ENCODE results near the gene DLGAP4. TPM values are rescaled to one million over a fixed set of nuclear protein-coding genes. Genes with fewer than 3 reads are reported as not detected.

DLGAP4 gene
- total RNA-seq, 1 donor from 2014 or later = 61.2 TPM

DNA sequence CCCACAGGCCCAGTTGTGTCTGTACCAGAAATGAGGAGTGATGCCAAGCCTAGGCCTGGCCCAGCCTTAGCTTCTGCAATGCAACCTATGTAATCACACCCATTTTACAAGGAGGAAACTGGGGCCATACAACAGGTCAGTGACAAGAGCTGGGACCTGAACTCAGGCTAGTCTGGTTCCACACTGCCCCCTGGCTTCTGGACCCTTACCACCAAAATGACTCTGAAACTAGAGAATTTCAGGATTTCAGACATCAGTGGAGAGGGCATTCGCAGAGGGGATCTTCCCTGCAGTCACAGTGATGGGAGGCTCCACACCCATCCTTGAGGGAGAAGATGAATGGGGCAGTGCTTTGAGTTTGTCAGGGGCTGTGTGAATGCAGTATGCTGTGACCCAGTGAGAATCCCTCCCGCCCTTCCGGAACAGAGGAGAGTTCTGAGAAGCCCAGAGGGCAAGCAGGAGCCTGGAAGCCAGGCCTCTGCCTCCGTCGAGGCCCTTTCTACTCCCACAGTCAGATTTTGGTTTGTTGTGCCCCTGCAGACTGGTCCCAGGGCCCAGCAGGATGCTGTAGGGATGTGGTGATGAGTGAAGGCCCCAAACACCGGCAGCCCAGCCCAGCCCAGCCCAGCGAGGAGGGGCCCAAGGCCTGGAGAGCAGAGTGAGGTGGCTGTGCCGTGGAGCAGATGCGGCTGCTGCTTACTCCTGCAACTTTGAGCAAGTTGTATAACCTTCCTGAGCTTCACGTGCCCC, 187.1 kb downstream of the DLGAP4 start:
- Histone ChIP-seq H3K36me3 (peaks cover 21% of the 10 kb centered on the region), H3K27me3 (no peaks in the 10 kb centered on the region), H3K4me1 (peaks cover 34% of the 10 kb centered on the region), H3K4me3 (no peak overlapping the region), H3K27ac (peak overlapping the region; percentile 73), H3K9me3 (no peaks in the 10 kb centered on the region)
- intact Hi-C loops (cut with DNase I) = no loop called here
- ATAC-seq (peak; percentile 48), DNase-seq (no peak)
- TF ChIP-seq, protein P1, sequence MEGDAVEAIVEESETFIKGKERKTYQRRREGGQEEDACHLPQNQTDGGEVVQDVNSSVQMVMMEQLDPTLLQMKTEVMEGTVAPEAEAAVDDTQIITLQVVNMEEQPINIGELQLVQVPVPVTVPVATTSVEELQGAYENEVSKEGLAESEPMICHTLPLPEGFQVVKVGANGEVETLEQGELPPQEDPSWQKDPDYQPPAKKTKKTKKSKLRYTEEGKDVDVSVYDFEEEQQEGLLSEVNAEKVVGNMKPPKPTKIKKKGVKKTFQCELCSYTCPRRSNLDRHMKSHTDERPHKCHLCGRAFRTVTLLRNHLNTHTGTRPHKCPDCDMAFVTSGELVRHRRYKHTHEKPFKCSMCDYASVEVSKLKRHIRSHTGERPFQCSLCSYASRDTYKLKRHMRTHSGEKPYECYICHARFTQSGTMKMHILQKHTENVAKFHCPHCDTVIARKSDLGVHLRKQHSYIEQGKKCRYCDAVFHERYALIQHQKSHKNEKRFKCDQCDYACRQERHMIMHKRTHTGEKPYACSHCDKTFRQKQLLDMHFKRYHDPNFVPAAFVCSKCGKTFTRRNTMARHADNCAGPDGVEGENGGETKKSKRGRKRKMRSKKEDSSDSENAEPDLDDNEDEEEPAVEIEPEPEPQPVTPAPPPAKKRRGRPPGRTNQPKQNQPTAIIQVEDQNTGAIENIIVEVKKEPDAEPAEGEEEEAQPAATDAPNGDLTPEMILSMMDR (IDR thresholded peaks at IDR 0.05) = peak; percentile 36

DNA sequence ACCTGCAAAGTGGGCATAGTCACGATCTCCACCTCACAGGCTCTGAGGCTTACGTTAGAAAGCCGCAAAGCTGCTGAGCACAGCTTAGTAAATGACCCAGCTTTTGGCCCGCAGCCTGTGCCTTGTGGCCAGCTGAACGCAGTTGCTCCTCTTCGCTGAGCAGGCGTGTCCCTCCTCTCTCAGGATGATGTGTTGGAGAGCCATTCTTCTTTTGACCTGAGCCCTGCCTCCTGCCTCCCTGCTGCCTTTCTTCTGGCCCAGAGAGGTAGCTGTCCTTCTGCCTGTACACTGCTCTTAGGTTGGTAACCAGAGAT, 187.6 kb downstream of the DLGAP4 start:
- H3K4me1 ChIP-seq = peaks cover 34% of the 10 kb centered on the region
- no peaks in the 10 kb centered on the region for H3K9me3 ChIP-seq
- DNase-seq (no peak), ATAC-seq (no peak)
- H3K27me3 ChIP-seq = no peaks in the 10 kb centered on the region
- H3K36me3 ChIP-seq = peaks cover 26% of the 10 kb centered on the region
- TF ChIP-seq, protein P1 (IDR thresholded peaks at IDR 0.05) = no peak
- no peak overlapping the region for H3K4me3 ChIP-seq
- intact Hi-C loops (cut with DNase I) = no loop called here
- peak overlapping the region; percentile 73 for H3K27ac ChIP-seq

DNA sequence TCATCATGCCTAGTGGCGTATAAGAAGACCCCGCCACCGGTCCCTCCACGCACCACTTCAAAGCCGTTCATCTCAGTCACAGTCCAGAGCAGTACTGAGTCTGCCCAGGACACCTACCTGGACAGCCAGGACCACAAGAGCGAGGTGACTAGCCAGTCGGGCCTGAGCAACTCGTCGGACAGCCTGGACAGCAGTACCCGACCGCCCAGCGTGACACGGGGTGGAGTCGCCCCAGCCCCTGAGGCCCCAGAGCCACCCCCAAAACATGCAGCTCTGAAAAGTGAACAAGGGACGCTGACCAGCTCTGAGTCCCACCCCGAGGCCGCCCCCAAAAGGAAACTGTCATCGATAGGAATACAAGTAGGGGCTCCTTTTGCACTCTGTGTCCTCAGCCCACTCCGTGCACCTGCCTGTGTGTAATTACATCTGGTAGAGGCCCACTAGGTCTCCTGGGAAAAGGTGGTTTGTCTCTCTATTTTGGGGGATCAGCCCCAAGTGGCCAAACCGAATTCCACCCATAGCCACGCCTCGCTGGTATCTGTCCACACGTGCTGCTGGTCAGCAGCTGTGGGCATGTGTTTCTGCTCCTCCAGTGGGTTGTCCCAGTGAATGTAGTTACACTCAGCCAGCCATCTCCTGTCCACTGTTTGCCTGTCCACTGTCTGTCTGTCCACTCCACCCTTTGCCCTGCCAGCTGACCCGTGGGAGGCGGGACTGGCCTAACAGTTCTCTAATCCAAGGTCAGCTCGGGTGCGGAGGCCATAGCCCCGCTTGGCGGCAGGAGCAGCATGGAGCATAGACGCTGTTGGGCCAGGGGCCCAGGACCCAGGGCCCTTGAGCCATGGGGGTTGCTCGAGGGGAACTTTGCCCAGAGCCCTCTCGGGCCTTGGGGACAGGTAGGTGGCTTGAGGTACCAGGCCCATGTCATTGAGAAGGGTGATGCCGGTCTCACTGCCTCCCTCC, 190.8 kb downstream of the DLGAP4 start:
- intact Hi-C loops (cut with DNase I) = no loop called here
- DNase-seq (no peak), ATAC-seq (no peak)
- Histone ChIP-seq H3K27me3 (no peaks in the 10 kb centered on the region), H3K4me1 (peaks cover 23% of the 10 kb centered on the region), H3K4me3 (no peak overlapping the region), H3K9me3 (no peaks in the 10 kb centered on the region), H3K27ac (no peak overlapping the region), H3K36me3 (peaks cover 56% of the 10 kb centered on the region)
- TF ChIP-seq, protein P1 (IDR thresholded peaks at IDR 0.05) = no peak

DNA sequence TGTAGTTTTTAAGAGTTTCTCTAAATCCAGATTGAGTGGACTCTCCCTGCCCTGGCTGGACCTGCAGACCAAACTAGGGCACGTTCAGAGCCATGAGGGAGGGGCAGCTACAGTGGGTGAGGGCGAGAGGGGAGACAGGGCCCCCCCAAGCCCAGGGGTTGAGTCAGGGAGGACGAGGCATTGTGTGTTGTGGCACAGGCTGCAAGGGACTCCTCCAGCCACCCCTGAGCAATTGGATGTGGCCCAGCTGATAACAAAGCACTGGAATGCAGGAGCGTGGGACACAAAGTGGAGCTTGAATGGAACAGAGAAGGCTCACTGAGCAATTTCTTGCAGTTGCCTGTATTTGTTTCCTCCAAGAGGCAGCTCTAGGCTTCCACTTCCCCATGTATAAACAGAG, 191.7 kb downstream of the DLGAP4 start:
- DNase-seq = no peak
- Histone ChIP-seq H3K4me1 (peaks cover 14% of the 10 kb centered on the region), H3K27me3 (no peaks in the 10 kb centered on the region), H3K36me3 (peaks cover 61% of the 10 kb centered on the region), H3K27ac (no peak overlapping the region), H3K4me3 (no peak overlapping the region), H3K9me3 (no peaks in the 10 kb centered on the region)
- peak; percentile 55 for ATAC-seq
- TF ChIP-seq, protein P1 (IDR thresholded peaks at IDR 0.05) = no peak
- intact Hi-C loops (cut with DNase I) = no loop called here

DNA sequence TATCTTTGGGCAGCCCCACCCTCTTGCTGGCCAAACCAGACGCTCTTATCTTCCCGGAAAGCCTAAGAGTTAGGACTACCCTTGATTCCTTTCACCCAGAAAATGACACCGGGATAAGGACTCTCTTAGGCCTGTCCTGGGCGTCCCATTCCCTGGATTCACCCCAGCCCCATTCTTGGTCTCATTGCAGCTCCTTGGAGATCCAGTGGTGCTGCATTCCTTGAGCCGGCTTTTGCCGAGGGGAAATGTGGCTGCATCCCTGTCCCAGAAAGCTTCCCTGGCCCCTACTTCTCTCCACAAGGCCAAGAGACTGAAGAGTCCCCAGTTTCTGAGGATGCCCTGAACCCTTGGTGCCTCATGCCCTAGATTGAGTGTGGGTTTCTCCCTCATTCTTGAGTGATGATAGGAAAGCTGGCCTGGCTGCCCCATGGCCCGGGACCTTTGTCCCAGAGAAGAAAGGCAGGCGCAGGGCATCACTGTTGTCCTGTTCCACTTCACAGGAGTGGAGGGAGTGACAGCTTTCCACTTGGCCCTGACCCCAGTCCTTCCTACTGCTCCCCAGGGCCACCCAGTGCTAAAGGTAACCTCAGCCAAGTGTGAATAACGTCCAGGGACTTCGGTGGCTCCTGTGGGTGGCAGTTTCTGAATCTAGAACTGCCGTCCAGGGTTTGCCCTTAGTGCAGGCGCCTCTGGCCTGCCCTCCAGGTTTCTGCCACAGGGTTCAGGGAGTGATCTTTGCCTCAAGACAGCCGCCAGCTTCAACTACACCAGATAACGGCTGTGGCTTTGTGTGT, 192.4 kb downstream of the DLGAP4 start:
- peaks cover 69% of the 10 kb centered on the region for H3K36me3 ChIP-seq
- peak; percentile 14 for ATAC-seq
- H3K27ac ChIP-seq = no peak overlapping the region
- no peak overlapping the region for H3K4me3 ChIP-seq
- intact Hi-C loops (cut with DNase I) = no loop called here
- no peaks in the 10 kb centered on the region for H3K27me3 ChIP-seq
- H3K9me3 ChIP-seq = no peaks in the 10 kb centered on the region
- H3K4me1 ChIP-seq = peaks cover 7% of the 10 kb centered on the region
- no peak for DNase-seq
- TF ChIP-seq, protein P1 (IDR thresholded peaks at IDR 0.05) = no peak

All from upper lobe of right lung (tissue), 1 donor.